ENCODE results near the gene CAPRIN1.
A peak's percentile ranks its signal among the peaks of the same experiment; 100 is the strongest.

CAPRIN1 gene, protein sequence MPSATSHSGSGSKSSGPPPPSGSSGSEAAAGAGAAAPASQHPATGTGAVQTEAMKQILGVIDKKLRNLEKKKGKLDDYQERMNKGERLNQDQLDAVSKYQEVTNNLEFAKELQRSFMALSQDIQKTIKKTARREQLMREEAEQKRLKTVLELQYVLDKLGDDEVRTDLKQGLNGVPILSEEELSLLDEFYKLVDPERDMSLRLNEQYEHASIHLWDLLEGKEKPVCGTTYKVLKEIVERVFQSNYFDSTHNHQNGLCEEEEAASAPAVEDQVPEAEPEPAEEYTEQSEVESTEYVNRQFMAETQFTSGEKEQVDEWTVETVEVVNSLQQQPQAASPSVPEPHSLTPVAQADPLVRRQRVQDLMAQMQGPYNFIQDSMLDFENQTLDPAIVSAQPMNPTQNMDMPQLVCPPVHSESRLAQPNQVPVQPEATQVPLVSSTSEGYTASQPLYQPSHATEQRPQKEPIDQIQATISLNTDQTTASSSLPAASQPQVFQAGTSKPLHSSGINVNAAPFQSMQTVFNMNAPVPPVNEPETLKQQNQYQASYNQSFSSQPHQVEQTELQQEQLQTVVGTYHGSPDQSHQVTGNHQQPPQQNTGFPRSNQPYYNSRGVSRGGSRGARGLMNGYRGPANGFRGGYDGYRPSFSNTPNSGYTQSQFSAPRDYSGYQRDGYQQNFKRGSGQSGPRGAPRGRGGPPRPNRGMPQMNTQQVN

DNA sequence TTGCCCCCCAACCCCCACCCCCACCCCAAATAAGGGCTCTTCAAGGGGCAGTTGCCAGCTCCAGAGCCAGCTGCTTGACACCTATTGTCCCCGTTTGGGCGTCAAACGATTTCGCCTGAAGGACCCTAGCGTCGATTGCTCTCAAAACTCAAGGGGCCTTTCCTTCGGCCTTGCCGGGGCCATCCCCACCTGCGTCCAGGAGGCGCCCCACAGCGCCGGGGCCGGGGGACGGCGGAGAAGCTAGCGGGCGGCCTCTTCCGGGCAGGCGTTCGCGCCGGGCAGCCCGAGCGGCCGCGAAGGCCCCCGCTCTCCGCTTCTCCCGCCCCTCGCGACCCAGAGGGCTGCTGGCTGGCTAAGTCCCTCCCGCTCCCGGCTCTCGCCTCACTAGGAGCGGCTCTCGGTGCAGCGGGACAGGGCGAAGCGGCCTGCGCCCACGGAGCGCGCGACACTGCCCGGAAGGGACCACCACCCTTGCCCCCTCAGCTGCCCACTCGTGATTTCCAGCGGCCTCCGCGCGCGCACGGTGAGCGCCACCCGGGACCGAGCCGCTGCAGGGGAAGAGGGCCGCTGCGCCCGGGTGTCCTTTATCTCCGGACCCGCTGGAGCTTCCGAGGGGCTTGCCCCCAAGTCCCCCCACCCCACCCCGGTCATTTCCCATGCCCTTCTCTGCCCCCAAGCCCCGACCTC is at the start of gene CAPRIN1:
TSS of gene CAPRIN1 (plus strand) at position 383 of the 687 bp plus-strand sequence. CDS start 690 bp downstream, outside the sequence.
- H3K9me3 ChIP-seq (ENCODE audit: control insufficient read depth, insufficient read depth, low read length) = no peaks in the 10 kb centered on the region
- peaks cover 20% of the 10 kb centered on the region for H3K4me1 ChIP-seq (ENCODE audit: control insufficient read depth, insufficient read depth, low read length)
- peaks cover 22% of the 10 kb centered on the region for H3K36me3 ChIP-seq (ENCODE audit: control insufficient read depth, insufficient read depth, low read length)
- peak within 1 kb of the TSS; percentile 98 for H3K4me3 ChIP-seq (ENCODE audit: low read depth, low read length)
- peak within 1 kb of the TSS; percentile 99 for H3K9ac ChIP-seq (ENCODE audit: low read depth, low read length)
- H3K27ac ChIP-seq (ENCODE audit: low read depth, low read length) = peak within 1 kb of the TSS; percentile 100
- no peaks in the 10 kb centered on the region for H3K27me3 ChIP-seq (ENCODE audit: control insufficient read depth, insufficient read depth, low read length)

DNA sequence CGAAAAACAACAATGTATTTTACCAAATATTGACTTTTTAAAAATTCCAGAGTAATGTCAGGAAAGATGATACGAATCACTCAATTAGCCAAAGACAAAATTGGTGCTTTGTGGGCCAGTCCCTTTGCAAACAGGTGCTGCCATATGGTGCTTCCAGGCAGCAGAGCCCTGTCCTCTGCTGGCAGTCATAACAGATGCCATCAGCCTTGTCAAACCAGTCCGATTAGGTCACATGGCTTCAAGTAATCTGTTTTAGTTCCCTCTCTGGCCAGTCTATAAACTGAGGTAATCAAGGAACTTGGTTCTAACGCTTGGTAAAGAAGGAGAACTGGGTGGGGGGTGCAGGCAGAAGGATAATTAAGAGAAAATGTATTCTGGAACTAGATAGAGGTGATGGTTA is 49.1 kb upstream of the CAPRIN1 start:
- Histone ChIP-seq H3K9ac (ENCODE audit: low read depth, low read length) (no peak overlapping the region), H3K36me3 (ENCODE audit: control insufficient read depth, insufficient read depth, low read length) (no peaks in the 10 kb centered on the region), H3K9me3 (ENCODE audit: control insufficient read depth, insufficient read depth, low read length) (no peaks in the 10 kb centered on the region), H3K4me3 (ENCODE audit: low read depth, low read length) (no peak overlapping the region), H3K27me3 (ENCODE audit: control insufficient read depth, insufficient read depth, low read length) (peaks cover 7% of the 10 kb centered on the region), H3K4me1 (ENCODE audit: control insufficient read depth, insufficient read depth, low read length) (peaks cover 5% of the 10 kb centered on the region; the same call in 1 of the 2 replicates), H3K27ac (ENCODE audit: low read depth, low read length) (no peak overlapping the region)

DNA sequence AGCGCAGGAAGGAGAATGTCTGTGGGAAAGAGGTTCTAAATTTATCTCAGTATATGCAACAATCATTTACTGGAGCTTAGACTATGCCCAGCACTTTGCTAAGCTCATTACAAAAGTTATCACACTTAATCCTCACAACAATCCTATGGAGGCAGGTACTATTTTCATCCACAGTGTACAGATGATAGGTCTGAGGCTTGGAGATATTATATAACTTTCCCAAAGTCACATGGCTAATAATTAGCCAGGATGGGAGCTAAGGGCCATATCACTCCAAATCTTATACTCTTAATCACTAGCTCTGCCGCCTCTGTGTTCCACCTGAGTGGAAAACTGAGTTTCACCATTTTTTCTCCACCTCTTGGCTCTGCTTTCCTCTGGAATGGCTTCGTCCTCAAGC is 47.3 kb upstream of the CAPRIN1 start:
- H3K27me3 ChIP-seq (ENCODE audit: control insufficient read depth, insufficient read depth, low read length) = no peaks in the 10 kb centered on the region
- no peaks in the 10 kb centered on the region for H3K9me3 ChIP-seq (ENCODE audit: control insufficient read depth, insufficient read depth, low read length)
- no peaks in the 10 kb centered on the region for H3K36me3 ChIP-seq (ENCODE audit: control insufficient read depth, insufficient read depth, low read length)
- no peak overlapping the region for H3K9ac ChIP-seq (ENCODE audit: low read depth, low read length)
- H3K4me1 ChIP-seq (ENCODE audit: control insufficient read depth, insufficient read depth, low read length) = 0 out of 2 replicates have a peak, but pooled peaks cover 4% of the 10 kb centered on the region
- H3K27ac ChIP-seq (ENCODE audit: low read depth, low read length) = no peak overlapping the region
- no peak overlapping the region for H3K4me3 ChIP-seq (ENCODE audit: low read depth, low read length)

DNA sequence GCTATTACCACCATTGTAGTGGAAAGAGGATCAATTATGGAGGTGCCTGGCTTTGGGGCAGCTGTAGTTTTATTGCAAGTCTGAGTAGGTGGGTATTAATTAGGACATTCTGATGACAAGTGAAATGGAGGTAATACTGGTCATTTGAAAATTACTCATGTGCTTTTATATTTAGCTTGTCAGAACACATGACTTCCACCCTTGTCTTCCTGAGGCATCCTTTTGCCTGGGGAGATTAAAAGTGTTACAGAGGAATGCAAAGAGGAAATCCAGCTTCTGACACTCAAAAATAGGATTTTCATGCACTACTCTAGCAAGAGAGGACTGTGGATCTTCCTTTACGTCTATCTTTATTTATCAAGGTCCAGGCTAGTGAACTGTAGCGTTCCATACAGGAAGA is 44.7 kb upstream of the CAPRIN1 start:
- H3K4me1 ChIP-seq (ENCODE audit: control insufficient read depth, insufficient read depth, low read length) = no peaks in the 10 kb centered on the region
- H3K36me3 ChIP-seq (ENCODE audit: control insufficient read depth, insufficient read depth, low read length) = no peaks in the 10 kb centered on the region
- H3K9ac ChIP-seq (ENCODE audit: low read depth, low read length) = no peak overlapping the region
- H3K27me3 ChIP-seq (ENCODE audit: control insufficient read depth, insufficient read depth, low read length) = no peaks in the 10 kb centered on the region
- no peak overlapping the region for H3K27ac ChIP-seq (ENCODE audit: low read depth, low read length)
- H3K4me3 ChIP-seq (ENCODE audit: low read depth, low read length) = no peak overlapping the region
- no peaks in the 10 kb centered on the region for H3K9me3 ChIP-seq (ENCODE audit: control insufficient read depth, insufficient read depth, low read length)

DNA sequence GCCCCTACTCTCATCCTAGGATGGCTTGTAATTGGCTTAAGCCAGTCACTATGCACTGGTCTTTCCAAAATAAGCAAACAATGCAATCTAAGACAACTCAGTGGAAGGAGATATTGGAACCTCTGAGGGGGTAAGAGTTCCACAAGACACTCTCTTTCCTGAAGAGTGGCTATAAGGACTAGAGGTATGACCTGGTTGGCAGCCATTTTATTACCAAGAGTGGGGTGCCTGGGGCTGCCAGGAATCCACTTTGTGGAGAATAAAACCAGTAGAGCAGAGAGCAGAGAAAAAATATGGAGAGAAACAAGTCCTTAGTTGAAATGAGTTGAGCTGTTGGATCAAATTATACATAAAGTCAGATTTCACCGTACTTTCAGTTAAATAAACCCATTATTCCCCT is 38.8 kb upstream of the CAPRIN1 start:
- Histone ChIP-seq H3K9me3 (ENCODE audit: control insufficient read depth, insufficient read depth, low read length) (no peaks in the 10 kb centered on the region), H3K27ac (ENCODE audit: low read depth, low read length) (no peak overlapping the region), H3K9ac (ENCODE audit: low read depth, low read length) (no peak overlapping the region), H3K4me3 (ENCODE audit: low read depth, low read length) (no peak overlapping the region), H3K4me1 (ENCODE audit: control insufficient read depth, insufficient read depth, low read length) (no peaks in the 10 kb centered on the region), H3K36me3 (ENCODE audit: control insufficient read depth, insufficient read depth, low read length) (no peaks in the 10 kb centered on the region), H3K27me3 (ENCODE audit: control insufficient read depth, insufficient read depth, low read length) (no peaks in the 10 kb centered on the region)

DNA sequence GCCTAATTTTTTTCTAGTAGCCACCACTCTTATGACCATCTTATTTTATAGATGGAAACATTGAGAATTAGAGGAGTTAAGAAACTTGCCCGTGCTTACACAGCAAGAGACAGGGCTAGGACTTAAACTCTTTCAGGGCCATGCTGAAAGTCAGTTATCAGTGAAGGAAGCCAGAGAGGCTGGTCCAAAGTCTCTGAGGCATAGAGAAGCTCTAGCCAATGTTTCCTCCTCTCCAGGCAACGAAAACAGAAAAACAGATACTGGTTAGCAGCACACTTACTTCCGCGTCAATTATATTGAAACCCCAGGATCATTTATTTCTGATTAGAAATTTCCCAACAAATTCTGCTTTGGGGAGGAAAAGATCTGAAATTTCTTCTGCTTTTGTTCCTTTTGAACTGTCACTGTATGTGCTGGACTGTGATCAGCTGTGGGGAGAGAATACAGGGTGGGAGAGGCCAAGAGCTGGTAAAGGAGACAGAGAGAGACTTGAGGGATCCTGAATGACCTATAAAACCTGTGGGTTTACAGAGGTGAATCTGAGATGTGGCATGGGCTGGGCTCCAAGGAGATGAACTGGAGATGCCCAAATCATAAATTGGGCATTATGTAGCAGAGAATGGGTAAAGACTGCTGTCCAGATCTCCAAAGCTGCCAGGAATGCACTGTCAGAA is 37.5 kb upstream of the CAPRIN1 start:
- Histone ChIP-seq H3K4me3 (ENCODE audit: low read depth, low read length) (no peak overlapping the region), H3K9me3 (ENCODE audit: control insufficient read depth, insufficient read depth, low read length) (no peaks in the 10 kb centered on the region), H3K36me3 (ENCODE audit: control insufficient read depth, insufficient read depth, low read length) (no peaks in the 10 kb centered on the region), H3K27me3 (ENCODE audit: control insufficient read depth, insufficient read depth, low read length) (no peaks in the 10 kb centered on the region), H3K9ac (ENCODE audit: low read depth, low read length) (no peak overlapping the region), H3K4me1 (ENCODE audit: control insufficient read depth, insufficient read depth, low read length) (no peaks in the 10 kb centered on the region), H3K27ac (ENCODE audit: low read depth, low read length) (no peak overlapping the region)

DNA sequence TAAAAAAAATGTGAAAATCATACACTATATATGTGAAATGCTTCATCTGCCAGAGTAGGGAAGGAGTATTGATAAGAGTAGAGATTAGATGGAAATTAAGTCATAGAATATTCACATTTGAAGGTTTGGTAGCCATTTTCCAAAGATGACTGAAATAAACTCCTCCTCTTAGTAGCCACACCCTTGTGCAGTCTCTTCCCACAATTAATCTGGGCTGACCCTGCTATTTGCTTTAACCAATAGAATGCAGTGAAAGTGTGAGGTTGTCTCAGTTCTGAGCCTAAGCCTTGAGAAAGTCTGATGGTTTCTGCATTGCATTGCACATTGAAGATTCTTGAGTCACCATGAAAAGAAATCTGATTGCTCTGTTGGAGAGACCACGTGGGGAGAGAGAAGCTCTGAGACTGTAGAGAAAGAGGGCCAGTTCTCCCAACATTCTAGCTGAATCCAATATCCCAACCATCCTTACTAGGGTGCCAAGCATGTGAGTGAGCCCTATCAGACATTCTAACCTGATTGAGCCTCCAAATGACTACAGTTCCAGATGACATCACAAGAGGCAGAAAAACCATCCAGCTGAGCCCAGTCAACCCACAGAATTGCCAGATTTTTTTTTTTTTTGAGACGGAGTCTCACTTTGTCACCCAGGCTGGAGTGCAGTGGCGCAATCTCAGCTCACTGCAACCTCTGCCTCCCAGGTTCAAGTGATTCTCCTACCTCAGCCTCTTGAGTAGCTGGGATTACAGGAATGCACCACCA is 29.4 kb upstream of the CAPRIN1 start:
- no peaks in the 10 kb centered on the region for H3K4me1 ChIP-seq (ENCODE audit: control insufficient read depth, insufficient read depth, low read length)
- H3K27me3 ChIP-seq (ENCODE audit: control insufficient read depth, insufficient read depth, low read length) = no peaks in the 10 kb centered on the region
- H3K27ac ChIP-seq (ENCODE audit: low read depth, low read length) = no peak overlapping the region
- no peaks in the 10 kb centered on the region for H3K9me3 ChIP-seq (ENCODE audit: control insufficient read depth, insufficient read depth, low read length)
- no peaks in the 10 kb centered on the region for H3K36me3 ChIP-seq (ENCODE audit: control insufficient read depth, insufficient read depth, low read length)
- H3K9ac ChIP-seq (ENCODE audit: low read depth, low read length) = no peak overlapping the region
- H3K4me3 ChIP-seq (ENCODE audit: low read depth, low read length) = no peak overlapping the region

DNA sequence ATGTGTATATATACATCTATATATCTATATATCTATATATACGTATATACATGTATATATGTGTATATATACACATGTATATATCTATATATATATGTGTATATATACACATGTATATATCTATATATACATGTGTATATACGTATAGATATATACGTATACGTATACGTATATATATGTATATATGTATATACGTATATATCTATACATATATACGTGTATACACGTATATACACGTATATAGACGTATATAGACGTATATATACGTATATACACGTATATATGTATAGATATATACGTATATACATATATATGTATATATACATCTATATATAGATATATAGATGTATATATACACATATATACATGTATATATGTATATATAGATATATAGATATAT is 25.1 kb upstream of the CAPRIN1 start:
- Histone ChIP-seq H3K9me3 (ENCODE audit: control insufficient read depth, insufficient read depth, low read length) (no peaks in the 10 kb centered on the region), H3K4me1 (ENCODE audit: control insufficient read depth, insufficient read depth, low read length) (no peaks in the 10 kb centered on the region), H3K9ac (ENCODE audit: low read depth, low read length) (no peak overlapping the region), H3K36me3 (ENCODE audit: control insufficient read depth, insufficient read depth, low read length) (no peaks in the 10 kb centered on the region), H3K27me3 (ENCODE audit: control insufficient read depth, insufficient read depth, low read length) (no peaks in the 10 kb centered on the region), H3K4me3 (ENCODE audit: low read depth, low read length) (no peak overlapping the region), H3K27ac (ENCODE audit: low read depth, low read length) (no peak overlapping the region)

DNA sequence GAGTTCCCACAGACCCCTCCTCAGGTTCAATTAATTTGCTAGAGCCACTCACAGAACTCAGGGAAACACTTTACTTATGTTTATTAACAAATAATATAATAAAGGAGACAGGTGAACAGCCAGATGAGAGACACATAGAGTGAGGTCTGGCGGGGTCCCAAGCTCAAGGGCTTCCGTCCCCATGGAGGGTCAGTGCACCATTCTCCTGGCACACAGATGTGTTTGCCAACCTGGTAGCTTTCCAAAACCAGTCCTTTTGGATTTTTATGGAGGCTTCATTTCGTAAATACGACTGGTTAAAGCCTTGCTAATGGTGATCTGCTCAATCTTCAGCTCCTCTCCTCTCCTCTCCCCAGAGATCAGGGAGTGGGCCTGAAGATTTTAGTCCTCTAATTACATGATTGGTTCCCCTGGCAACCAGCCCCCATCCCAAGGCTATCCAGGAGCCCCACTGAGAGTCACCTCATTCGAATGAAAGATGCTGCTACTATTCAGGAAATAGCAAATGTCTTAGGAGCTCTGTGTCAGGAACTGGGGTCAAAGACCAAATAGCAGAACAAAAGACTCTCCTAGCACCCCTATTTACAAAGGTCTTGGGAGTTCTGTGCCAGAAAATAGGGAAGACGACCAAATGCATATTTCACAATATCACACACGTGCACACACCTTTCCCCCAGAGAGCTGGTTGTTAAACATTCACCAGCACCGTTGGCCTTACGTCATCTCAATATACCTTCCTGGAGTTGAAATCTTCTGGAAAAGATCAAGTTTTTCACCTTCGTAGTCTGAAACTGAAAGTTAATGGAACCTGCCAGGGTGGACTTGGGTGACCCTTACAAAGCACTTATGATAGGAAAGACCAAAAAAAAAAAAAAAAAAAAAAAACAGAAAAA is 23.8 kb upstream of the CAPRIN1 start:
- Histone ChIP-seq H3K4me3 (ENCODE audit: low read depth, low read length) (no peak overlapping the region), H3K27me3 (ENCODE audit: control insufficient read depth, insufficient read depth, low read length) (no peaks in the 10 kb centered on the region), H3K27ac (ENCODE audit: low read depth, low read length) (no peak overlapping the region), H3K9me3 (ENCODE audit: control insufficient read depth, insufficient read depth, low read length) (no peaks in the 10 kb centered on the region), H3K9ac (ENCODE audit: low read depth, low read length) (no peak overlapping the region), H3K4me1 (ENCODE audit: control insufficient read depth, insufficient read depth, low read length) (no peaks in the 10 kb centered on the region), H3K36me3 (ENCODE audit: control insufficient read depth, insufficient read depth, low read length) (no peaks in the 10 kb centered on the region)

Data from HUES48 (cell line).